Cardiac muscle cell (in vitro differentiated cells and primary cell): ENCODE data around the gene SHOC2. TPM values are rescaled to one million over a fixed set of nuclear protein-coding genes. Genes with fewer than 3 reads are reported as not detected.
"Not testable (repeated sequence)": the region's sequence is repeated elsewhere in the genome, so short reads cannot be mapped to it uniquely, and the experiment has no call there.

Experiments used
- DNase-seq, 2 donors: peaks; one replicate each; pipeline versions ENCODE4 v3.0.0 to v3.0.0-alpha.2; 2010 to 2017; ENCODE audit warnings: low read depth in 1 of 2, low spot score in 1 of 2
- H3K27ac ChIP-seq: fragments of 200-600 bp; sonication (generic); 2 replicates; pipeline ENCODE4 v1.5.1; 2016
- H3K27me3 ChIP-seq: fragments of 200-600 bp; sonication (generic); 2 replicates; pipeline ENCODE4 v1.6.0; 2016; ENCODE audit warnings: control low read depth
- H3K36me3 ChIP-seq: fragments of 200-600 bp; sonication (generic); 2 replicates; pipeline ENCODE4 v1.5.1; 2016; ENCODE audit warnings: control low read depth
- H3K4me1 ChIP-seq: fragments of 200-600 bp; sonication (generic); 2 replicates; pipeline ENCODE4 v1.8.1; 2017; ENCODE audit warnings: low read depth, mild to moderate bottlenecking, mixed run types
- H3K4me3 ChIP-seq: fragments of 200-600 bp; sonication (generic); 2 replicates; pipeline ENCODE4 v1.5.1; 2016; ENCODE audit warnings: mild to moderate bottlenecking
- H3K9me3 ChIP-seq: fragments of 200-600 bp; sonication (generic); 2 replicates; pipeline ENCODE4 v1.5.1; 2017; ENCODE audit warnings: low read depth, mild to moderate bottlenecking, control low read depth
- CTCF ChIP-seq: IDR thresholded peaks from 2 replicates; pipeline ENCODE4 v1.5.1; 2012; ENCODE audit warnings: low read depth, mild to moderate bottlenecking, low read length
- polyA plus RNA-seq: library from polyadenylated mRNA; unstranded; fragments of >200 nt; fragmentation: Nextera tagmentation; extraction: Ambion mirVana; gene quantifications from 2 replicates; pipeline ENCODE4 v1.2.1, GENCODE V29; 2016
- total RNA-seq: library from RNA; depleted of rRNA; stranded (reverse); fragments of >200 nt; gene quantifications from 2 replicates; pipeline ENCODE4 v1.2.3, GENCODE V29; 2016

Gene SHOC2
- total and polyA plus RNA-seq, 2 experiments from 2014 or later, result 31.0 to 31.3 TPM

- Histone ChIP-seq H3K27ac (no peak overlapping the region), H3K4me1 (peaks cover 18% of the 10 kb centered on the region), H3K27me3 (no peaks in the 10 kb centered on the region), H3K4me3 (no peak overlapping the region), H3K9me3 (no peaks in the 10 kb centered on the region), H3K36me3 (peaks cover 2% of the 10 kb centered on the region)
- TF ChIP-seq CTCF, result no peak
- DNase-seq, result no peak
Measured at GRCh38 chr10:110915035-110915434, 4.4 kb upstream of the SHOC2 start.

- not testable (repeated sequence) for H3K27me3 ChIP-seq, H3K4me3 ChIP-seq, H3K9me3 ChIP-seq, DNase-seq, H3K36me3 ChIP-seq, H3K27ac ChIP-seq
- H3K4me1 ChIP-seq, result peaks cover 18% of the 10 kb centered on the region
Measured at GRCh38 chr10:110915600-110915999, 3.8 kb upstream of the SHOC2 start.

- H3K27ac ChIP-seq, result no peak overlapping the region
- H3K36me3 ChIP-seq, result no peaks in the 10 kb centered on the region
- H3K4me3 ChIP-seq, result no peak overlapping the region
- DNase-seq, result peak in 1 of 2 donors; percentile 58
- H3K9me3 ChIP-seq, result no peaks in the 10 kb centered on the region
- peaks cover 23% of the 10 kb centered on the region for H3K4me1 ChIP-seq
- TF ChIP-seq CTCF, result no peak
- H3K27me3 ChIP-seq, result no peaks in the 10 kb centered on the region
Measured at GRCh38 chr10:110916554-110917346, 2.7 kb upstream of the SHOC2 start.

GRCh38 chr10:110918269-110918642, 1.1 kb upstream of the SHOC2 start:
- peak overlapping the region; percentile 95 for H3K27ac ChIP-seq
- peak overlapping the region; percentile 75 for H3K4me3 ChIP-seq
- no peaks in the 10 kb centered on the region for H3K27me3 ChIP-seq
- no peaks in the 10 kb centered on the region for H3K9me3 ChIP-seq
- peak; percentile 98 for DNase-seq
- peaks cover 24% of the 10 kb centered on the region for H3K4me1 ChIP-seq
- no peak for TF ChIP-seq CTCF
- H3K36me3 ChIP-seq, result no peaks in the 10 kb centered on the region

GRCh38 chr10:110918643-110919348, 608 bp upstream of the SHOC2 start, which contains the start of gene BBIP1:
Gene BBIP1 (minus strand): TSS chr10:110919180. CDS start chr10:110918157, 1,023 bp downstream.
- Histone ChIP-seq H3K27ac (peak within 1 kb of the TSS; percentile 95), H3K27me3 (no peaks in the 10 kb centered on the region), H3K36me3 (no peaks in the 10 kb centered on the region), H3K4me1 (peaks cover 30% of the 10 kb centered on the region), H3K9me3 (no peaks in the 10 kb centered on the region), H3K4me3 (peak within 1 kb of the TSS; percentile 75)
- peak in 1 of 2 donors; percentile 100 for DNase-seq
- TF ChIP-seq CTCF, result no peak
